ENCODE measurements around the gene SCARB2.
A peak's percentile ranks its signal among the peaks of the same experiment; 100 is the strongest.

Gene SCARB2

GRCh38 chr4:76178296-76178695 lies 35.3 kb downstream of the SCARB2 start:
- DNase-seq (ENCODE audit: insufficient read length, low spot score), result no peak
- no peak for FAIRE-seq
- TF ChIP-seq CTCF (IDR thresholded peaks at IDR 0.05; ENCODE audit: insufficient read depth, missing control alignments), result no peak

- FAIRE-seq (no peak), DNase-seq (ENCODE audit: insufficient read length, low spot score) (no peak)
These were observed 35.9 kb downstream of the SCARB2 start for GRCh38 chr4:76177709-76178108.

GRCh38 chr4:76175336-76175735 lies 38.3 kb downstream of the SCARB2 start:
- no peak for TF ChIP-seq CTCF (IDR thresholded peaks at IDR 0.05; ENCODE audit: insufficient read depth, missing control alignments)
- FAIRE-seq (no peak), DNase-seq (ENCODE audit: insufficient read length, low spot score) (no peak)

More at GRCh38 chr4:76177709-76178108, 35.9 kb downstream of the SCARB2 start:
- no peak for TF ChIP-seq CTCF (IDR thresholded peaks at IDR 0.05; ENCODE audit: insufficient read depth, missing control alignments)

GRCh38 chr4:76174216-76174615 lies 39.4 kb downstream of the SCARB2 start:
- no peak for TF ChIP-seq CTCF (IDR thresholded peaks at IDR 0.05; ENCODE audit: insufficient read depth, missing control alignments)
- FAIRE-seq (no peak), DNase-seq (ENCODE audit: insufficient read length, low spot score) (no peak)

- FAIRE-seq, result no peak
- no peak for TF ChIP-seq CTCF (IDR thresholded peaks at IDR 0.05; ENCODE audit: insufficient read depth, missing control alignments)
- DNase-seq (ENCODE audit: insufficient read length, low spot score), result no peak
These were observed 44.9 kb downstream of the SCARB2 start for GRCh38 chr4:76168688-76169087.

GRCh38 chr4:76166480-76166879 lies 47.1 kb downstream of the SCARB2 start:
- FAIRE-seq (no peak), DNase-seq (ENCODE audit: insufficient read length, low spot score) (no peak)
- no peak for TF ChIP-seq CTCF (IDR thresholded peaks at IDR 0.05; ENCODE audit: insufficient read depth, missing control alignments)

- no peak for TF ChIP-seq CTCF (IDR thresholded peaks at IDR 0.05; ENCODE audit: insufficient read depth, missing control alignments)
- no peak for DNase-seq (ENCODE audit: insufficient read length, low spot score)
- peak; percentile 6 for FAIRE-seq
These were observed 53.3 kb downstream of the SCARB2 start for GRCh38 chr4:76160355-76160754.

Measured in D721Med (cell line).